Activated CD4-positive, CD25-positive, alpha-beta regulatory T cell treated with anti-CD3 and anti-CD28 coated beads, Interleukin-2, amount 50 U/mL, for 16 hours (primary cell): Measurements from ENCODE around the gene SLC22A14.
A peak's percentile ranks its signal among the peaks of the same experiment; 100 is the strongest.

Source experiments
- DNase-seq: peaks from one replicate; pipeline ENCODE4 v3.0.0-alpha.2; 2020; ENCODE audit warnings: low read depth, low spot score

The SLC22A14 gene

DNA sequence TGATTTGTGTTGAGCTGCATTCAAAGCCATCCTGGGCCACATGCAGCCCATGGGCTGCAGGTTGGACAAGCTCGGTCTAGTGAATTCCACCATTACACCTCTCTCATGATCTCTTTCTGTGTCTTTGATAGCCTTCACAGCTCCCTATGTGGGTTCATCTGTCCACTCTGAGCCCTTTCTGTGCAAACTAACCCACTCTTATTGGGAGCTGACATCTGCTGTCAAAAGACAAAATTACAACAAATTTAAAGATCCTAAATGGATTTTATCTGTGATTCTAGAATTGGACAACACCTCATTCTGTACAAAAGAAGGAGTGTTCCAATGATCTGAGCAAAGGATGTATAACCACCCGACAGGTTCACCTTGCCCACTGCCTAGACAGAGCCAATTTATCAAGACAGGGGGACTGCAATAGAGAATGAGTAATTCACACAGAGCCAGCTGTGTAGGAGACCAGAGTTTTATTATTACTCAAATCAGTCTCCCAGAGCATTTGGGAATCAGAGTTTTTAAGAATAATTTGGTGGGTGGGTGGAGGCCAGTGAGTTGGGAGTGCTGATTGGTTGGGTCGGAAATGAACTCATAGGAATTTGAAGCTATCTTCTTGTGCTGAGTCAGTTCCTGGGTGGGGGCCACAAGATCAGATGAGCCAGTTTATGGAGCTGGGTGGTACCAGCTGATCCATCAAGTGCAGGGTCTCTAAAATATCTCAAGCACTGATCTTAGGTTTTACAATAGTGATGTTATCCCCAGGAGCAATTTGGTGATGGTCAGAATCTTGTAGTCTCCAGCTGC, 61.9 kb downstream of the SLC22A14 start:
- DNase-seq: no peak

DNA sequence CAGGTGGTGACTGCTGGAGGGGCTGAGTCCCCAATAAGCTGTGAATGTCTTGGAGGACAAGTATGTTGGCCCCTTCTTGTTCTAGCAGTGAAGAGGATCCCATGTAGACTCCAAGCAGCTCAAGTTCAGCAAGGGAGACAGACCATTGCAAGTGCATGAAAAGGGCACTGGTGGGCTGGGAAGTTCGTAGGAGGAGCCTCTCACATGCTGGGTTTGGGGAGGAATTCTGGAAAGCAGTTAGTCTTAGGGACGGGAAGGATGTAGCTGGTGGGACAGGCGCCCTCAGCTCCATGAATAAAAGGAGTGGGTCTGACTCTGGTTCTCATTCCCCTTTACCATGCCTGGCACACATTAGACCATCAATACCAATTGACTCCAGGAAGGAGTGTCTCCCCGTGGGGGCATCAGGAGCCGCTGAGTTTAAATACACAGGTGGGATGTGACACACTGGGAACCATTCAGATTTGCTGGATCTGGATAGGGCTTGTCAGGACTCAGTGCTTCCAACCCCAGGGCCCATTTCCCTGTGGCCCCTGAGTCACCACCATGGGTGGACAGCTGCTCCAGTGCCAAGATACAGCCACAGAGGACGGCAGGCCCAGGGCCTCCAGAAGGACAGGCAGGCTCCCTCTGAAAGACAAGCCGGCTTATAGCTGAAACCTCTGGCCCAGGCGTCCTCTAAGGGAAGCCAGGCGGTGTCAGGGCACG, 63.9 kb downstream of the SLC22A14 start:
- DNase-seq: no peak

DNA sequence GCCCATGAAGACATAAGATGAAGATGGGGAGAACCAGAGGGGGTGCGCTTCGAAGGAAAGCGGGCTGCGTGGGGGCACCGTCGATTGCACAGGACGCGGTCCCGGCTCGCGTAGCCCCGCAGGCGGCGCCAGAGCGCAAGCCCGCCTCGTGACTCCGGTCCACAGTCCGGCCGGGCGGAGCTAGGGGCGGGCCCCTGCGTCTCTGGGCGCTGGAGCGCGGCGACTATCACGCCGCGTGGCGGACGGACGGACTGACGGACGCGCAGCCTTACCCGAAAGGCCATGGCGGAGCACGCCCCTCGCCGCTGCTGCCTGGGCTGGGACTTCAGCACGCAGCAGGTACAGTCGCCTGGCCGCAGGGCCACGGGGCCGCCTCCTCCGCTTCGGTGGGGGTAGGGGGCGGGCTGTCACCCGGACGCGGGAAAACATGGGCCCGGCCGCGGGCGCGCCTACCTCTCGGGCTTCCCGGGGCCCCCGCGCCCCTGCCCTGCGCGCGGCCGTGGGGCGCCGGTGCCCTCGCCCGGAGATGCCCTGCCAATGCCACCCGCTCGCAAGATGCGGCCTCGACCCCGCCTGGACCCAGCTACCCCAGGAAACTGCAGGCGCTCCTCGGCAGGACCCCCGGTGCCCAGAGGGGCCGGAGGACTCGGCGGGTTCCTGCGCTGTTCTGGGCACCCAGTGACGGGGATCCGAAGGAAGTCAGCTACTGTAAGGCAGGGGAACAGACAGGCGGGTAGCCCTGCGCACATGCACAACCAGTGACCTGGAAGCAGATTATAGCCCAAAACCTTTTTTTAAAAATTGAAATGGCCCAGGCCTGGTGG, 64.7 kb downstream of the SLC22A14 start, which contains the start of gene XYLB:
TSS of gene XYLB (plus strand) at position 199 of the 824 bp plus-strand sequence. CDS start at position 283, 84 bp downstream.
- DNase-seq: peak; percentile 44

DNA sequence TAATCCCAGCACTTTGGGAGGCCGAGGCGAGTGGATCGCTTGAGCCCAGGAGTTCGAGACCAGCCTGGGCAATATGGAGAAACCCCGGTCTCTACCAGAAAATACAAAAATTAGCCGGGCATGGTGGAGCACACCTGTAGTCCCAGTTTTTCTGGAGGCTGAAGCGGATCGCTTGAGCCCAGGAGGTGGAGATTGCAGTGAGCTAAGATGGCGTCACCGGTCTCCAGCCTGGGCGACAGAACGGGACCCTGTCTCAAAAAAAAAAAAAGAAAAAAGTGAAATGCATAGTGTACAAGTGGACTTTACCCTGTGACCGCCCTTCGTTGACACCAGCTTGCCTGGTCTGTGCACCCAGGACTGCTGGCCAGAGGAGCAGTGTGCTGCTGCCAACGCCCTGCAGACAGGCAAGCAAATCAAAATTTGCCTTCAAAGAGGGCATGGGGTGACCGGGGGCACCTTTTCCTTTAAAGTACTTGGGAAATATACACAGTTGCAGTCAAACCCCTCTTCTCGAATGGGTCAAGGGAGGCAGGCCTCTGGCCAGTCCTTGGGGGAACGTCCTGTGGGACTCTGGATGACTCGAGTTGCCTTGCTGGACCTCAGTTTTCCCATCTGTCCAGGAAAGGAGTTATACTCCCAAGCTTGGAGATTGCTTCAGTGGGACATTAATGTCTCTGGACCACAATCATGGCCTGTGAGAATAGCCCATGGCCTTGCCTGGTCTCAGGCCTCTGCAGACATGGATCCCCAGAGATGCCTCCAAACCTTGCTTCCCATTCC, 65.5 kb downstream of the SLC22A14 start:
- DNase-seq: no peak

GRCh38 chr3:38348903-38349302, 66.8 kb downstream of the SLC22A14 start:
- DNase-seq: no peak

- no peak for DNase-seq
Observed at GRCh38 chr3:38349684-38350359, 67.7 kb downstream of the SLC22A14 start.

DNA sequence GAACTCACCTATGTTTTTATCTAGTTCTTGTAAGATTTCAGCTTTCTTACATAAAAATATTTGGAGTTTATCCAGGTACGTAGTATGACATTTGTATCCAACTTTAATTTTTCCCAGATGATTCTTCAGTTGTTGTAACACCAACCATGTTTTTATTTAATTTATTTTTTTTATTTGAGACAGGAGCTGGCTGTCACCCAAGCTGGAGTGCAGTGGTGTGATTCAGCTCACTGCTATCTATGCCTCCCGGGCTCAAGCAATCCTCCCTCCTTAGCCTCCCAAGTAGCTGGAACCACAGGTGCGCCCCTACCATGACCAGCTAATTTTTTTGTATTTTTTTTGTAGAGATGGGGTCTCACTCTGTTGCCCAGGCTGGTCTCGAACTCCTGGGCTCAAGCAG, 71.1 kb downstream of the SLC22A14 start:
- no peak for DNase-seq

DNA sequence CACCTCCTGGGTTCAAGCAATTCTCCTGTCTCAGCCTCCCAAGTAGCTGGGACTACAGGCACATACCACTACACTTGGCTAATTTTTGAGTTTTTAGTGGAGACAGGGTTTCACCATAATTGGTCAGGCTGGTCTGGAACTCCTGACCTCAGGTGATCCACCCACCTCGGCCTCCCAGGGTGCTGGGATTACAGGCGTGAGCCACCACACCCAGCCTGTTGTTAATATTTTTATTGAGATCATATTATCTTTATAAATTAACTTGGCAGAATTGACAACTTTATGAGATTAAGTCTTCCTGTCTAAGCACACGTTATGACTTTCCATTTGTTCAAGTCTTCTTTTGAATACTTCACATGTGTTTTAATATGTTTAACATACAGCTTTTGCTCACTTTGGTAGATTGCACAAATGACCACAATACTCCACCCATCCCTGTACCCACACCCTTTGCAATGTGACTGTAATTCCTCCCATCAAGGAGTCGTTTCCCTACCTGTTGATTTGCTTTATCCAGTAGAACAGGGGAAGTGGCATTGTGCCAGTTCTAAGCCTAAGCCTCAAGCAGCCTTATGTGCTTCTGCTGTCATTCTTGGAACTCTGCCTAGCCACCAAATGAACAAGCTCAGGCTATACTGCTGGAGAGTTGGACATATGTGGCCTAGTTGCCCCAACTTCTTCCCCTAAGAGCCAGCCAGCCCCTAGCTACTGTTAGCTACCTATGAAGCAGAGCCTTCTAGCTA, 72.7 kb downstream of the SLC22A14 start:
- DNase-seq: no peak

- no peak for DNase-seq
Observed at GRCh38 chr3:38359038-38359437, 76.9 kb downstream of the SLC22A14 start.

DNA sequence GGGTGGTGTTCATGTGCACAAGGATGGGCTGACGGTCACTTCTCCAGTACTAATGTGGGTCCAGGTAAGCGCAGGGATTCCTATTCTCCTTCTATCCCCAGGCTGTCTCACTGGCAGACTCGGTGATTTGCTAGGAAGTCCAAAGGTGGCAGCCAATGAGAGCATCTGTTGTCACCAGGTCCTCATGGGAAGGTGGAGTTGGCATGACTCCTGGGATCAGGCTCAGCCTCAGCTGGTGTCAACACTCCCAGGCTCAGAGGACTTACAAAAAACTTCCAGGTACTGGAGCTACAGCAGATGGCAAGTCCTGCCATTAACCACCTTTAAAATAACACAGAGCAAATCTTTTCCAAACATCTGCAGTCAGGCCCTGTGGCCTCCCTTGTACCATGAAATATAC, 78.3 kb downstream of the SLC22A14 start:
- no peak for DNase-seq

GRCh38 chr3:38361496-38361895, 79.4 kb downstream of the SLC22A14 start:
- DNase-seq: no peak

DNA sequence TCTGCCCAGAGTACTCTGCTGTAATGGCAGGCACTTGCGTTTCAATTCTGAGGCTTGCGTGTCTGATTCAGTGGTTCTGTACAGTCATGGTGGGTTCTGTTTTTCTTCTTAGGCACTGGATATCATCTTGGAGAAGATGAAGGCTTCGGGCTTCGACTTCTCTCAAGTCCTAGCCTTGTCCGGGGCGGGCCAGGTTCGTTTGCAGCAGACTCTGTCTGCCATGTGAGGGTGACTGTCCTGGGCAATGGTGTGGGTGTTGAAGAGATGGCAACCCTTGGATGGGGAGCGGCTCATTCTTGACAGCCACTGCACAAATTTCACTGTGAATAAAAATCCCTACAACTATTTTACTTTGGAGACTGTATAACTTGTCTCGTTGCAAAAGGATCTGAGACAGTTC, 80.7 kb downstream of the SLC22A14 start:
- DNase-seq: no peak

- no peak for DNase-seq
Observed at GRCh38 chr3:38364721-38365400, 82.8 kb downstream of the SLC22A14 start.

- DNase-seq: no peak
Observed at GRCh38 chr3:38365469-38366062, 83.5 kb downstream of the SLC22A14 start.

GRCh38 chr3:38366082-38366481, 84.0 kb downstream of the SLC22A14 start:
- DNase-seq: no peak

- DNase-seq: no peak
Observed at GRCh38 chr3:38367779-38368178, 85.7 kb downstream of the SLC22A14 start.
